ENCODE results near the gene CNTF.

The CNTF gene

GRCh38 chr11:58647866-58648265, 25.4 kb downstream of the CNTF start:
- DNase-seq = no peak

DNA sequence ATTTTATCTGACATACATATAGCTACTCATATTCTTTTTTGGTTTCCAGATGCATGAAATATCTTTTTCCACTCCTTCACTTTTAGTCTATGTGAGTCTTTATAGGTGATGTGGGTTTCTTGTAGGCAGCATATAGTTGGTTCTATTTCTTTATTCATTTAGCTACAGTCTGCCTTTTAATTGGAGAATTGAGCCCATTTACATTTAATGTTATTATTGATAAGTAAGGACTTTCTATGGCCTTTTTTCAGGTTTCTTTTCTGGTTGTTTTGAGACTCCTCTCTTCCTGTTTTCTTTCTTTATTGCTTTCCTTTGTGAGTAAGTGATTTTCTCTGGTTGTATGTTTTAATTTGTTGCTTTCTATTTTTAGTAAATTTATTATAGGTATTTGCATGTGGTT, 27.2 kb downstream of the CNTF start:
- no peak for DNase-seq

DNA sequence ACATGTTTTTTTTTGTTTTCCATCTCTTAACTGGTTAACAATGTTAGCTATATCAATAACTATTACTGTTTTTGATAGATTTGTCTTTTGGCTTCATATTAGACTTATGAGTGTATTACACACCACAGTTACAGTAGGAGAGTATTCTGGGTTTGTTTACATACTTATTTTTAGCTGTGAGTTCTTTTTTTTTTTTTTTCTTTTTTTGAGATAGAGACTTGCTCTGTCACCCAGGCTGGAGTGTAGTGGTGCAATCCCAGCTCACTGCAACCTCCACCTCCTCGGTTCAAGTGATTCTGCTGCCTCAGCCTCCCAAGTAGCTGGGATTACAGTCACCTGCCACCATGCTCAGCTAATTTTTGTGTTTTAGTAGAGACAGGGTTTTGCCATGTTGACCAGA, 28.0 kb downstream of the CNTF start:
- DNase-seq = no peak

DNA sequence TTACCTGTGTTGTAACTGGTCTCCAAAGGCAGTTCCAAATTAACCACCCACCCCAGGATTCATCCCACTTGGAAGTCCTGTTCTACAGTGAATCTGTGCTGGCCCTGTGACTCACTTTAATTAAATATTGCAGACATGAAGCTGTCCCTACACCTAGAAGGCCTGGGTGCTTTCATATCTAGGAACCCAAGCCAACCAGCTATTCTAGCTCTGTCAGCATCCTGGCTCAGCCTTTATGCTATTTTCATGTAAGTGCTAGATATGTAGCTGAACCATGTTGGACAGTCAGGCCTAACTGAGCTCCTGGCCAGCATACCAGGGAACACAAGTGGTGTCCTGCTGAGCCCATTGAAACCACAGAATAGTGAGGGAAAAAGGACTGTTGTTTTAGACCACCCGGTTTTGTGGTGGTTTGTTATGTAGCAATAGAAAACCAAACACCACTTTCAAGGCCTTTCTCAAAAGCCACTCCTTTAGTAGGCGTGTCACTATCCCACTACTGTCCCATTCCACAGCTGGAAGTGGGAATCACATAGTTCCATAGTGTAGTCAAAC, 30.3 kb downstream of the CNTF start:
- no peak for DNase-seq

DNA sequence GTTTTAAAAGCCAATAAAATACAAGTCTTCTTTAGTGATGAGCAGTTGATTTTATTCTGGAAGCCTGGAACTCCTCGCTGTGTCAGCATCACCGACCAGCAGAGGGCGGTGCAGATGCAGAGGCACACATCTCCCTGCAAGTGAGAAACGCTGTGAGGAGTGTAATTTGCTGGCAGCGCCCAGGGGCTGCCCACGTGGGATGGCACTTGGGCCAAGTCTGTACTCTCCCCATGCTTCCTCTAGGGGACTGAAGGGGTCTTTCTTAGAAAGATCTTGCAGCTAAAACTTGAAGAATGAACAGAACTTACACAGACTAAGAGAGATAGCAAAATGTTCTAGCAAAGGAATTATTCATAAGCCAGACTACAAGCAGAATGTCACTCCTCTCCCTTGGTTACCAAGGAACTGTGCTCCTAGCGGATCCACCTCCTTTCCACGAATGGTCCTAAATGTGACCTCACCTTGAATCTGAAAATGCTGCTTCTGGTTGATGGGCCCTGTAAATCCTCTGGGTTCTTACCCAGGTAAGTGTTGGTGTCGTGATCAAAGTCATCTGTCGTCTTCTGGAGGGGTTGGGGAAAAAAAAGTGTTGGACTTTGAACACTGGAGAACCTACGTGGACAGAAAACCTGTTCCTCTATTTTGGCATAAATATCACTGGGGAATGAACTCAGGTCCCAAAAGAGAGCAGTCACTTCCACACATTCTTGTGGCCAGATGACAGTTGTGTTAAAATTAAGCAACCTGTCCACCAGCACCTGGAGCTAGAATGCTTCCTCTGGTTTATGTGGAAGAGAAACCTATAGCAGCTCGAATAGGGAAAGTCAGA, 31.8 kb downstream of the CNTF start:
- peak; percentile 77 for DNase-seq

GRCh38 chr11:58654908-58655296, 32.4 kb downstream of the CNTF start:
- DNase-seq = no peak

- DNase-seq = no peak
Observed at GRCh38 chr11:58656348-58656747, 33.9 kb downstream of the CNTF start.

DNA sequence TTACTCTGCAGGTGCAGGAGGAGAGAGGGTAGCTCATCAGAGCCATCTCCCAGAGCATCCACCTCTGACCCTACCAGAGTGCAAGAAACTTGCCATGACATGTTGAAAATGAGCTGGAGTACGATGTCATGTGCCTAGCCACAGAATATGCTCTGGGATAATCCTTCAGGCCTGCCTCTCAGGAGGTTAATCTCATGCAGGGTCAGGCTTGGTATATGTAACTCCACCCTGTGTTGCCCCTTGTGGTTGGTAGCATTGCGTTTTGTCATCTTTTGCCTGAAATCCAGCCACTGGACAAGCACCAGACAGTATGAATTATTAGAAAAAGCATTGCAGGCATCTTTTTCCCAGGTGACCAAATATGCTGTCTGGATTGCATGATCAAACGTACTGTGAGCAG, 36.2 kb downstream of the CNTF start:
- DNase-seq = no peak

DNA sequence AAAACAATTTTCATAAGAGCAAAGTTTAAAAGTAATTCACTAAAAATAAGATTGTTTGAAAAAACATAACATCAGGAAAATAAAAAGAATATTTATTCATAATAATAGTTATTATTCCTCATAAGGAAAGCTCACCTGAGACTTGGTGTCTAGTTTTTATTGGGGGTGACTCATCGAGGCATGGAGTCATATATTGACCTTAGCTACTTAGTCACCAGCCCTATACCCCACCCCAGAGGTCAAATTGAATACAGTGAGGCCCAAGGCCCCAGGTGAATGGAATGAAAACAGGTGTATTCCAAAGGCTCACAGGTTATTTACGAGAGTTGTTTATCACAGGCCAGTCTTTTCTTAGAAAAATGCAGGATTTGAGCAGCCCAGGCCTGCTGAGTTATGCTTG, 36.9 kb downstream of the CNTF start:
- no peak for DNase-seq

GRCh38 chr11:58659910-58660570, 37.6 kb downstream of the CNTF start:
- no peak for DNase-seq

DNA sequence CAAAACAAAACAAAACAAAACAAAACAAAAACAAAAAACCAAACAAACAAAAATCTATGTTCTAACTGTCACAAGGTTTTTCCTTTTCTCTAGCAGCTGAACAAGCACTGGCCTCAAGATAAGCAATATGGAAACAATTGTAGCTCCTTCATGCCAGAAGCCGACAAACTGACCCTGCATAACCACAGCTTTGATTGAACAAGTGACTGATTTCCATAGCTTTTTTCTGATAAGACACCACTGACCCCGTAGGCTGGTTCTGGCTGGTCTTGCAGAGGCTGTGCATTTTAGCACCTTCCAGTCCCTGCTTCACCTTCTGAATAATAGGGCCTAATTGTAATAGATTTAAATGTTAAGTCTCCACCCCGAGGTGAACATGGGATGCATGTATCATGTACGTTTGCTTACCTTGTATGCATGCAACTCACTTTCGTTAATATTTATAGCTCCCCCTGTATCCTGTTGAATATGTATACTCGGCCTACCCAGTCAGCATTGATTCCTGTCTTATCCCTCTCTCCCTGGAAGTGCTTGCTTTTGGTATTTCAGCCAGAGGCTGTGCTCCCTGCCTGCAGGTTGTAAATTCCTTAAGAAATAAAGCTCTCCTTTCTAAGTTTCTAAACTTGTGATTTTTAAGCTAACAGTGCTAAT, 49.6 kb downstream of the CNTF start:
- DNase-seq = no peak

- DNase-seq = no peak
Observed at GRCh38 chr11:58674609-58675008, 52.1 kb downstream of the CNTF start.

All from activated T-cell treated with anti-CD3 and anti-CD28 coated beads, Interleukin-2, amount 50 U/mL, for 1 hour (primary cell).